GM19043 (cell line): Measurements from ENCODE around the gene MOV10L1.

ENCODE experiments used
- ATAC-seq: cut with Tn5 transposase; IDR thresholded peaks from one replicate; pipeline ENCODE4 v1.9.1; 2021; ENCODE audit warnings: low read depth; ENCODE audit not compliant: unreplicated experiment

MOV10L1 gene

DNA sequence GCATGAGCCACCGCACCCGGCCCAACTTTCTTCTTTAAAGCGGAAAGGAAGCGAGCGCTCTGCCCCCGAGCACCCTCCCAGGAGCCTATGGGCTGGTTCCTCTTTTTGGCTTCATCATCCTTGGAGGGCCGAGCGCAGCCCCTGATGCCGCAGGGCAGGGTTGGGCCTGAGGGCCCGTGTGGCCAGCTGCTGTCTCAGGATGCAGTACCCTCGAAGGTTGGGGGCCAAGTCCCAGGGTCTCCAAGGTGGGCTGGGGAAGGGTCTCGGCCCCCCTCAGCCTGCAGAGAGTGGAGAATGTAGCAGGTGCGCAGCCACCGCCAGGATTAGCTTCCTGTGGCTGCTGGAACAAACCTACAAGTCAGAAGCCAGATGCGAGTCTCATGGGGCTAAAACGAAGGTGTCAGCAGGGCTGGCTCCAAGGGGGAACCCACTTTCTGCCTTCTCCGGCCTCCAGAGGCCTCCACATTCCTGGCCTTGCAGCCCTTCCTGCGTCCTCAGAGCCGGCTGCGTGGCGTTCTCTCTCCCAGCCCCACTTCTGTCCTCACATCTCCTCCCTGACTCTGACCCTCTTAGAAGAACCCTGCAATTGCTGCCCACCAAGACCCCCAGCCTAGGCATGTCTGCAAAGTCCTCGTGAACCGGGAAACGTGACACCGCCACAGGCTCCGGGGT is 83.6 kb downstream of the MOV10L1 start:
- no peak for ATAC-seq

DNA sequence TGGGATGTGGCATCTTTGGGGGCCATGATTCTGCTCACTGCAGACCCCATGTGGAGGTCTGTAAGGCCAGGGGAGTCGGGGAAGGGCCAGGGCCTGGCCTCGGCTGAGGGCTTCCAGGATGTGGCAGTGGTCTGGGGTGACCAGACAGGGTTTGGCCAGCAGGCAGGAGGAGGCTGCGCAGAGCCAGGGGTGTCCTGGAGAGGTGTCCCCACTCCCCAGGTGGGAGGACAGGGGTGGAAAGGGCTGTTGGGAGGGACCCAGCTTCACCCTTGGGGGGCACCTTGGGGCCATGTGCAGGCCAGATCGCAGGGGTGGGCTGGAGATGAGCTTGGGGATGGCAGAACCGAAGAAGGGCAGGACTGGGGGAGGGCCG is 84.2 kb downstream of the MOV10L1 start:
- ATAC-seq, result no peak

DNA sequence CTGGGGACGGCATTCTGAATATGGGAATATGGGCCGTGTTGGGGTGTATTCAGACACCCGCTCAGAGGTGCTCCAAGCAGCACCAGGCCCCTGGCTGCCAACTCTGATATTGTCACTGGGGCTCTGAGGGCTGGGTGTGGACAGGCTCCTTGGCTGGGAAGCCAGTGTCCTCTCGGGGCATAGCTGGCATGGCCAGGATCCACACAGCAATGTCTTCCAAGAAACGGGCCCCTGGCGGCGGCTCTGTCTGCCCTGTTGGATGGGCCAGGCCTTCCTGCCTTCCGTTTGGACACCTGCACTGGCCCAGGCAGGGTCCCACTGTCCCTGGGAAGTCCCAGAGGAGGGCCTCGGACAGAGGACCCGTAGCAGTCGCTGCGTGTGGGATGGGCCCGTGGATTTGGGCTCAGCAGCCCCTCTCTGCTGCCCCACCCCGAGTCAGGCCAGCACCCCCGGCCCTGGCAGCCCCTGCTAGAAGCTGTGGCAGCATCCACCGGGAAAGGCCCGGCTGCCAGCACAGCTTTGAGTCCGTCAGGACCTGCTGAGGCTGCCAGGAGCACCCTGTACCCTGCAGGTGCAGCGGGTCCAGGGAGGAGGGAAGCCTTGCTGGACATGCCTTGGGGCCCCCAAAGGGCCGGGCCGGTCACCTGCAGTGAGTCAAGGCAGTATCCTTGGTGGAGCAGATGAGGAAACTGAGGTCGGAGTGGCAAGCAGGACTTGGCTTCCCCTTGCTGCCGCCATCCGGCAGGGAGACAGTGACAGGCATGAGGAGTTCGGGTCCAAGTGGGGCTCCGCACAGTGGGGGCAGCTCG is 84.8 kb downstream of the MOV10L1 start:
- no peak for ATAC-seq

DNA sequence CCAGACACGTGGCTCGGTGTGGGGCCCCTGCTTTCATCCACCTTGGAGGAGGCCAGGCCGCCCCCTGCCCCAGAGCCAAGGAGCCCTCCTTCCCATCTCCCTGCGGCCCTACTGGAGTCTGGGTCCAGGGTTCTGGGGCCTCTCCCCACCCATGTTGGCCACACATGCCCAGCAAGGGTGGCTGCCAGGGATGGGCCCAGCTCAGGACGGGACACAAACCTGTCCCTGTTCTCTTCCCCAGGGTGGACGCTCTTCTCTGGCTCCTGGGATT is 85.3 kb downstream of the MOV10L1 start:
- ATAC-seq, result no peak

DNA sequence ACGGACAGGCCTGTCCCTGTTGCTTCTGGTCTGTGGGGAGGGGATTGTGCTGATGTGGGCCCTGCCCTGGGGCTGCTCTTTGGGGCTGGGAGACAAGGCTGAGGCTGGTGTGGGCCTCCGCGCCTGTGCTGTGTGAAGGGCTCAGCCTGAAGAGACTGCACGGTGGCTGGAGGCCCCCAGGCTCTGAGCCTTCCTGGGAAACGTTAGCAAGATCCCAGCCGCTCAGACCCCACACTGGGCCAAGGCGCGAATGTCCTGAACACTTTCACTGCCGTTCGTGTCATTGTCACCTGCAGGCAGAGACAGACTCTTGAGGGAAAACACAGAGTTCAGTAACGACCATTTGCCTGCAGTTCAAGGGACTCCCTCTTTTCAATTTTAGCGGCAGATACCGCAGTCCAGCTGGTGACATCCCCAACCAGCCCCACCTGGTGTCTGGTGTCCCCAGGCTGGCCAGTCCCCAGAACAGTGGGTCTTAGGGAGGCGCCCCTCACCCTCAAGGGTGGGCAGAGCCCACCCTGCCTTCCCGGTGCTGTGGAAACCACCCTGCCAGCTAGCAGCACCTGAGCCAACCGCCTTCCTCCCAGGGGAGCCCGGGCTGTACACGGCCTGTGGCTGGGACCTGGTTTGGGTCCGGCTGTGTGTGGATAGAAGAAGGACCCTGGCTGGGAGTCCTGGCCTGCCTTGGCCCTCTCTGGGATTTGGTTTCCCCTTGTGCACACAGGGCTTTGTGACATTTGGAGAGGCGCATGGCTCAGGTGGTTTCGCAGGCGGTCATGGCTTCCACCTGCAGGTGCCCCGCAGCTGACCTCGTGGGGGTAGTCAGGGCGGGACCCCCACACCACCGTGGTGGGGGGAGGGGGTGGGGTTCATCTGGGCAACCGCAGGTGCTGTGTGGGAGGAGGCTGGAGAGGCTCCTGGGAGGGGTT is 86.4 kb downstream of the MOV10L1 start:
- ATAC-seq, result no peak

DNA sequence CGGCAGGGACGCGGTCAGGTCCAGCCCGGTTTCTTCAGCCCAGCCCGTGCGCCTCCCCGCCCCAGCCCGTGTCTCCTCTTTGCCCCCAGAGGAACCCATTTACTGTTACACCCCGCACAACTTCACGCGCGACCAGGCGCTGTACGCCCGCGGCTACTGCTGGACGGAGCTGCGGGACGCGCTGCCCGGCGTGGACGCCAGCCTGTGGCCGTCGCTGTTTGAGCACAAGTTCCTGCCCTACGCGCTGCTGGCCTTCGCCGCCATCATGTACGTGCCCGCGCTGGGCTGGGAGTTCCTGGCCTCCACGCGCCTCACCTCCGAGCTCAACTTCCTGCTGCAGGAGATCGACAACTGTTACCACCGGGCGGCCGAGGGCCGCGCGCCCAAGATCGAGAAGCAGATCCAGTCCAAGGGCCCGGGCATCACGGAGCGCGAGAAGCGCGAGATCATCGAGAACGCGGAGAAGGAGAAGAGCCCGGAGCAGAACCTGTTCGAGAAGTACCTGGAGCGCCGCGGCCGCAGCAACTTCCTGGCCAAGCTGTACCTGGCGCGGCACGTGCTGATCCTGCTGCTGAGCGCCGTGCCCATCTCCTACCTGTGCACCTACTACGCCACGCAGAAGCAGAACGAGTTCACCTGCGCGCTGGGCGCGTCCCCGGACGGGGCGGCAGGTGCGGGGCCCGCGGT is 87.2 kb downstream of the MOV10L1 start:
- ATAC-seq, result no peak

DNA sequence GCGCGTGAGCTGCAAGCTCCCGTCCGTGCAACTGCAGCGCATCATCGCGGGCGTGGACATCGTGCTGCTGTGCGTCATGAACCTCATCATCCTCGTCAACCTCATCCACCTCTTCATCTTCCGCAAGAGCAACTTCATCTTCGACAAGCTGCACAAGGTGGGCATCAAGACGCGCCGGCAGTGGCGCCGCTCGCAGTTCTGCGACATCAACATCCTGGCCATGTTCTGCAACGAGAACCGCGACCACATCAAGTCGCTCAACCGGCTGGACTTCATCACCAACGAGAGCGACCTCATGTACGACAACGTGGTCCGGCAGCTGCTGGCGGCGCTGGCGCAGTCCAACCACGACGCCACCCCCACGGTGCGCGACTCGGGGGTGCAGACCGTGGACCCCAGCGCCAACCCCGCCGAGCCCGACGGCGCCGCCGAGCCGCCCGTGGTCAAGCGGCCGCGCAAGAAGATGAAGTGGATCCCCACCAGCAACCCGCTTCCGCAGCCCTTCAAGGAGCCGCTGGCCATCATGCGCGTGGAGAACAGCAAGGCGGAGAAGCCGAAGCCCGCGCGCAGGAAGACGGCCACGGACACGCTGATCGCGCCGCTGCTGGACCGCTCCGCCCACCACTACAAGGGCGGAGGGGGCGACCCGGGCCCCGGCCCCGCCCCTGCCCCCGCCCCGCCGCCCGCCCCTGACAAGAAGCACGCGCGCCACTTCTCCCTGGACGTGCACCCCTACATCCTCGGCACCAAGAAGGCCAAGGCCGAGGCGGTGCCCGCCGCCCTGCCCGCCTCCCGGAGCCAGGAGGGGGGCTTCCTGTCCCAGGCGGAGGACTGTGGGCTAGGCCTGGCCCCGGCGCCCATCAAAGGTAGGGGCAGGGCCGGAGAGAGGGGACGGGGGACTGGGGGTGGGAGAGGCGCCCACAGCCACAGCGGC is 88.0 kb downstream of the MOV10L1 start:
- ATAC-seq, result no peak

DNA sequence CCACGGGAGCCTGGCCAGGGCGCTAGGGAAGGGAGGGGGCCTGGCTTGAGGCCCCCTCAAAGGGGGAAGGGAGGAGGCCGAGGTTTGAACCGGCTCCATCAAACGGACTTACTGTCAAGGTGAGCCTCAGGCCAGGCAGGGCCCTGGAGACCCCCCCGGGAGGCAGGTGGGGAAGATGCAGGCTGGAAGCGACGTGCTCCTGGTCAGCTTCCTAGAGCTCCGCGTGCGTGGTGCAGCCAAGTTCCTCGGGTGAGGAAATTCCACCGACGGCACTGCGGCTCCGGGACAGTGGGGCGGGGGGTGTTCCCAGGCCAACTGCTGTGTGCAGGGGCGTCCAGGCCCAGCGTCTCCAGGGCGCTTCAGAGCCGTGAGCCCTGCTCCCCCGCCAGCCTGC is 88.7 kb downstream of the MOV10L1 start:
- ATAC-seq, result no peak

DNA sequence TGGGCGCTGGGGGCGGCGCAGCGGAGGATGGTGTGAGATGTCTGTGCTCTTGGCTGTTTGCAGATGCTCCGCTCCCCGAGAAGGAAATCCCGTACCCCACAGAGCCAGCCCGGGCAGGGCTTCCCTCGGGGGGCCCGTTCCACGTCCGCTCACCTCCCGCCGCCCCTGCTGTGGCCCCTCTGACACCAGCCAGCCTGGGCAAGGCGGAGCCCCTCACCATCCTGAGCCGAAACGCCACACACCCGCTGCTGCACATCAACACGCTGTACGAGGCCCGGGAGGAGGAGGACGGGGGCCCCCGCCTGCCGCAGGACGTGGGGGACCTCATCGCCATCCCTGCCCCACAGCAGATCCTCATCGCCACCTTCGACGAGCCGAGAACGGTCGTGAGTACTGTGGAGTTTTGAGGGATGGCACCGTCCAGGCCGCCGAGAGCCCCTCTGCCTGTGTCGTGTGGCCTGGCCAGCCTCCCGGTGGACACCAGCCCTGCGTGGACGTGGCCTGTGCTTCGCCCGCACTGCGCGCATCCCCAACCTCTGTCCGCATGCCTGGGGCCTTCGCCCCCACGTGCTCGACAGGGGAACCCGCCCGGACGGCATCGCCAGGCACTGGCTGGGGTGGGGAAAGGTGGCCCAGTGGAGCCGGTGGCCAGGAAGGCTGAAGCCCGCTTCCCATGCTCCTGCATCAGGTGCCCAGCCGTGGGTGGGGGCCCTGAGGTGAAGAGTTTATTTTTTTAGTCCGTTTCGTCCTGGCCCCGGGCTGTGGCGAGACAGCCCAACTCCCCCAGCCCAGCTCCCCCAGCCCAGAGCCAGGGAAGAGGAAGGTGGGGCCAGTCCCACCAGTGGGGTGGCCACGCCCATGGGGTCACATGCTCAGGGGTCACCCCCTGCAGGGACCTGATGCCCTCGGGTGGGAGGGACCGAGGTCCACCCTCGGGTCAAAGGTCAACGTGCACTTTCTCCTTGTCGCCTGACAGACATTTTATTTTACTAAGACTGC is 89.4 kb downstream of the MOV10L1 start:
- no peak for ATAC-seq

DNA sequence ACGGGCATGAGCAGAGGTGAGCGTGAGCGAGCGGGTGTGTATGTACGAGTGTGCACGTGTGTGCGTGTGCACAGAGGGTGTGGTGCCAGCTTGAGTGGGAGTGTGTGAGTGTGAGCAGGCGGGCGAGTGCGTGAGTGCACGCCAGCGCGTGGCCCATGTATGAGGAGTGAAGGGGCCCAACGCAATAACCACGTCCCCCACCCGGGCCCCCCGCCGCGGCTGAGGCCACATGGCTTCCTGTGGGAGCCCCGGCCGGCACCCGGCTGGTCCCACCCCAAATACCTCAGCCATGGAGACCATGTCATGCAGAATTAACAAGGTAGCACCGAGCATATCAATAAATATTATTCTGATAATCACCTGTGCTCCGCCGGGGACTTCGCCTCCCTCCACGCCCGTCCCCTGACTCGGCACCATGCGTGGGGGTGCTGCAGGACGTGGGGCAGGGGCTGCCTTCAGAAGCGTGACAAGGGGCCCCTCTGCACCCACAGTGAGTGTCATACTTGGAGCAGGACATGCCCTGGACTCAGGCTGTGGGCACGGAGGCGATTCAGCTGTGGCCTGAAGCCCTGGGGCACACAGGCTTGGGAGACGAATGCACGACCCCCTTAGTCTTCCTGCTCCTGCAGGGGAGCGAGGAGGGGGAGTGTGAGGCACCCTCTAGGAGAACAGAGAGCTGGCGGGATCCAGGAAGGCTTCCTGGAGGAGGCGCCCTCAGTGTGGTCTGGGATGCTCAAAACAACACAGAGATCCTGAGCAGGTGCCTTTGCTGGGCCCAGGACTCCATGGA is 90.3 kb downstream of the MOV10L1 start:
- no peak for ATAC-seq

DNA sequence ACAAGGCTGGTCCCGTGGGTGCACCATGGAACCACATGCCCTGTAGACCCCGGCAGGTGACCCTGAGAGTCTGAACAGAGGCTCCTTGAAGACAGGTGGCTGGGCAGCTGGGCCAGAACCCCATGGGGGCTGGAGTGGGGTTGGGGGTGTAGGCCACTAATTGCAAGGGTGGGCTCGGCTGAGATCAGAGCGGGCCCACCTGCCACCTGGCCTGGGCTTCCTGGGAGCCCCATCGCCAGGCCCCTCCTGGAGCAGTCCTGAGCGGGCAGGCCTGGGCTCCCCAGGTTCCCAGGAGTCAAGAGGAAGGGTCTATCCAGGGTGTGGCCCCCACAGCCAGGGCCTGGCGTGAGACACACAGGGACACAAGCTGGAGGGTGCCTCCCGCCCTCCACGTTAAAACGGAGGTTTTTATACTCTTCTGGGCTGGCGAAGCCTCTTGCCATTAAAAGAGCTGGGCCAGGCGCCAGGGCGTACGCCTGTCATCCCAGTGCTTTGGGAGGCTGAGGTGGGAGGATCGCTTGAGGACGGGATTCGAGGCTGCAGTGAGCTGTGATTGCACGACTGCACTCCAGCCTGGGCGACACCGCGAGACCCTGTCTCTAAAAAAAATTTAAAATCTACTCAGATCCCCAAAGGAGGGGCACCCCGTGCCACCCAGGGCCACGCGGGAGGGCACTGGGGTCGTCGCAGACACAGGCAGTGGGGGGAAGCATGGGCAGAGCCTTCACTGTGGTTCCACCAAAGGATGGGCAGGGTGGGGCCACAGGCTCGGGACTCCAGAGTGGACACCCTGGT is 91.1 kb downstream of the MOV10L1 start:
- no peak for ATAC-seq

DNA sequence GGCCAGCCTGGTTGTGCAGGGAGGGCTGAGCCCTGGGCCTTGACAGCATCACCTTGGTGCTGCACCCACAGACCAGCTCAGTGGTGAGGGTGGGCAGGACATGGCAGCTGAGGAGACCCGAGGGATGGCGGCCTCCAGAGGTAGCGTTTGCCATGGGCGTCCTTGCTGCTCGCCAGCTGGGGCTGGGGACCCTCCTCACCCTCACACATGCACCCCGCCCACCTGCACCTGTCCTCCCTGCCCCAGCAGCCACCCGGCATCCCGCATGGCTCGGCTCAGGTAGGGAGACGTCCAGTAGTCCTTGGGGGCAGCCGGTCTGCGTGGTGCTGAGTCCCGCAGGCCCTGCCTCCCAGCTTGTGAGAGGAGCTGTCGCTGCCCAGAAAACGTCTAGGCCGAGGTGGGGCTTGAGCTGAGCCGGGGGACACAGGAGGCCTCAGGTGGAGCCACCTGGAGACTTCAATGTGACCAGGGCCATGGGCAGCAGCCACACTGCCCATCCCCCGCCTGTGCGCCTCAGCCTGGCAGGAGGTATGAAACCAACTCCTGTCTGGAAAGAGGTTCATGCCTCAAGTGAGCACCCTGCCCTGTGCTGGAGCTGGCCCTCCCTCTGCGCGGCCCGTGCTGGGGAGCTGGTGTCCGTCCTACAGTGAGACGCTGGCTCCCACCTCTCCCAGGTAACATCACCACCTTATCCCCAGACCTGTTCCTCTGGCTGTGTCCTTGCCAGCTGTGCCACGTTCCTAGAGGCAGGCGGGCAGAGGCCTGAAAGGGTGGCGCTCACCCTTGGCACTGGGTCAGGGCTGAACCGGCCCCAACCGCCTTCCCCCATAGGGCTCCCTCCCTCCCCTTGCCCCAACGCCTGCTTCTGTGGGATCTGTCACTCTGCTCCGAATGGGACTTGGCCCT is 92.6 kb downstream of the MOV10L1 start:
- ATAC-seq, result no peak

DNA sequence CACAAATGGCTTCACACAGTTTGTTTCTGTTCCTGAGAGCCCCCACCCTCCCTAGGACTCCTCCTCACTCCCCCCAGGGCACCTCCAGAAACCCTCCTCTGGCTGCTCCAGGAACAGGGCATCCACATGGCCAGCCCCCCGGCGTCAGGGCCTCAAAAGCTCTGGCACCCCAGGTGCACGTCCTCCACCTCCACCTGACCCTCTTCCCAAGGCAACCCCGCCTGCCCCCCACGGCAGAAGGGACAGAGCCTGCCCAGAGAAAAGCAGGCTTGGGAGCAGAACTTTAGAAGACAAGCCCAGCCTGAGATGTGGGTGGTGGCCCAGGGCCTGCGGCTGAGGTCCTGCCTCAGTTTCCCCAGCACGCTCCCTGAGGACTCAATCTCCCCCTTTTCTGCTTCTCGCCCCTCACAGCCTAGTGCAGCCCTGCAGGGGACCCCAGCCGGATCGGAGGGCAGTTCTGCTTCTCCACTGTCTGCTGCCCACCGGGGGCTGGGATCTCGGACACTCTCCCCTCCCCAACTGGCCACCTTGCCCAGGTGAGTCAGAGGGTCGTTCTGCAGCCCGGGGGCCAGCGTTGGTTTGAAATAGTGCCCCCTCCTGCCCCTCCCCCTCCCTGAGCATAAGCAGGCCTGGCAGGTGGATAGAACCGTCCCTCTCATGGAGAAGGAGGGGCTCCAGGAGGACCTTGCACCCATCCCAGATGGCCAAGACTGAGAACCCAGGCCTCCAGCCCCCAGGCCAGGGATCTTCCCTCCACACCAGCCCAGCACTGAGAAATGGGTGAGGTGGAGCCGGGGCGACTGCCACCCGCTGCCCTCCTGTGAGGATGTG is 93.5 kb downstream of the MOV10L1 start:
- no peak for ATAC-seq

DNA sequence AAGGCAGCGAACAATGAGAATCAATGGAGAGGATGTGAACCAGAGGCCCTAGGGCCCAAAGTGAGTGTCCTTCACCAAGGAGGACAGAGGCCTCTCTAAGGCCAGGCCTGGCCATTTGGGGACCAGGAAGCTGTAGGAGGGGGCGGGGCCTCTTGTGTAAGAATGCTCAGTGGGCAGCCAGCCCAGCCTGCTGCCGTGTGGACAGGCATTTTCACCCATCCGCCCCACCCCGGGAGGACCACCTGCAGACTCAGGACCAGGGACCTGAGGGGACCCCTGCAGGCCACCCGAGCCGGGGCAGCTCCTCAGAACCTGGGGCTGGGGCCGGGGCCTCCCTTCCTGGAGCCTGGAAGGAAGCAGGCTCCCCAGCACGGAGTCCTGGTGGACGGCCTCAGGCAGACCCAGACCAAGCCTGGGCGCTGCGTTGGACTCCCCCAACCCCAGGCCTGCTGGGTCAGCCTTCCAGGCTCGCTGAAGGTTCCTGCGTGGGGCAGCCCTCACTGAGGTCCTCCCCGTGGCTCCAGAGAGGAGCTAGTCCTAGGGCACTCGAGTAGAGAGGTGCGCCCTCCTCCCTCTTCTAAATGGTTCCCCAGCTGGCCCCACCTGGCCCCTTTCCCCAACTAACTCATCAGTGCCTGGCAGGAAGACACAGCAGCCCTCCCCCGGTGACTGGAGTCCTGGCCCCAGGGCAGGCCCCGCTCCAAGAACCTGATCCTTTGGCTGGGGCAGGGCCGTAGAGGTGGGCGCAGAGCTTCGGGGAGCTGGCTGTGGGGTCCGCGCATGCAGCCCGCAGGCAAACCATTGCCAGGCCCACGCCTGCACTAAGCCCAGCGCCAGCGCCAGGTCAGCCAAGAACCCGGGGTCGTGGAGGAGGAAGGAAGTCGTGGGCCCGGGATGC is 94.4 kb downstream of the MOV10L1 start:
- no peak for ATAC-seq
